TTC549 (cell line): ENCODE measurements around the gene GASK1A.
"Not testable (repeated sequence)": the region's sequence is repeated elsewhere in the genome, so short reads cannot be mapped to it uniquely, and the experiment has no call there.

ENCODE experiments used
- FAIRE-seq: peaks from 2 replicates; lab custom pipeline; 2012; peaks lifted over from hg19 to GRCh38; lab: Jason Lieb, UNC

Gene GASK1A

GRCh38 chr3:42979044-42979972 lies at the start of gene GASK1A:
GASK1A (plus strand) TSS chr3:42979311; CDS start chr3:42979643, 332 bp downstream.
- no peak for FAIRE-seq

- no peak for FAIRE-seq
Observed at GRCh38 chr3:42934111-42934510, 45.0 kb upstream of the GASK1A start.

DNA sequence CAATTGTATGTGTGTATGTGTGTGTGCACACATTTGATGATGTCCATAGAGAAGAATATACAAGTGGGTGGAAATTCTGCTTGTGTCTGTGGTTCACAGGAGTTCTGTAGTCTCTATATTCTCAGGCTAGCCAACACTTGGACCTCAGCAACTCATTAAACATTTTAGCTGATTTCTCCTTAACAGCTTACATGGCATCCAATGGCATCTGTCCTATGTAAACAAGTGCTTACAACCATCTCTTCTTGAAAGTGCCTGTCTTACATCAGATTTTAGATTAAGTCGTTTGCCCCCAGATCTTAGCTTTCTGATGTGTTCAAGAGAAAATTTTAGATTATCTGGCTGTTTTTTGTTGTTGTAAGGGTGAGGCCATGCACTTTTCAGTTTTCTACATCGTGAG lies 44.2 kb upstream of the GASK1A start:
- FAIRE-seq: no peak

GRCh38 chr3:42935472-42935871 lies 43.6 kb upstream of the GASK1A start:
- no peak for FAIRE-seq

- no peak for FAIRE-seq
Observed at GRCh38 chr3:42936157-42936981, 42.7 kb upstream of the GASK1A start.

- no peak for FAIRE-seq
Observed at GRCh38 chr3:42937334-42937733, 41.8 kb upstream of the GASK1A start.

- no peak for FAIRE-seq
Observed at GRCh38 chr3:42942693-42943092, 36.4 kb upstream of the GASK1A start.

DNA sequence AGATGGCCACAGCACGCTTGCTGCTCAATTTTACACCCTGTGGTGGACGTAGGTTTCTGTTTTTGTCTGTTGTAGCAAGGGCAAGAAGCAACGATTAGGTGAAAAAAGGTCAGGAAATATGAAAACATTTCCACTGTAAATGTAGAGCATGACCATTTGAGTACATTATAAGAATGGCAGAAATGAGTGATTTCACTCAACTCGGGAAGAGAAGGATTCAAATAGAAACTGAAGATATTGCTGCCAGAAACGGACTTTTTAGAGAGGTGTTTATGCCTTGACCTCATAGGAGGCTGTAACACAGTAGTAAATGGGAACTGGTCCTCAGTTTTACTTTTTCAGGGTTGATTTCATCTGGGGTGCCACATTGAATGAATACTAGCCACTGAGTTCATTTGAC lies 33.1 kb upstream of the GASK1A start:
- FAIRE-seq: no peak

DNA sequence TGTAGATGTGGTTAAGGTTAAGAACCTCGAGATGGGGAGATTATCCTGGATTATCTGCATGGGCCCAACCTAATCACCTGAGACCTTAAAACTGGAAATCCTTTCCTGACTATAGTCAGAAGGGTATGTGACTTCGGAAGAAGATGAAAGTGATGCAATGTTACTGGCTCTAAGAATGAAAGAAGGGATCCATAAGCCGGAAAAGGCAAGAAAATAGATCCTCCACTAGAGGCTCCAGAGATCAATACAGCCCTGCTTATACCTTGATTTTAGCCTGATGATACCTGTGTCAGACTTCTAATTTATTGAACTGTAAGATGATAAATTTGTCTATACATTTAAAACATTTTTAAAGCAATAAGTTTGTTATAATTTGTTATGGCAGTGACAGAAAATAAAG lies 21.5 kb upstream of the GASK1A start:
- no peak for FAIRE-seq

DNA sequence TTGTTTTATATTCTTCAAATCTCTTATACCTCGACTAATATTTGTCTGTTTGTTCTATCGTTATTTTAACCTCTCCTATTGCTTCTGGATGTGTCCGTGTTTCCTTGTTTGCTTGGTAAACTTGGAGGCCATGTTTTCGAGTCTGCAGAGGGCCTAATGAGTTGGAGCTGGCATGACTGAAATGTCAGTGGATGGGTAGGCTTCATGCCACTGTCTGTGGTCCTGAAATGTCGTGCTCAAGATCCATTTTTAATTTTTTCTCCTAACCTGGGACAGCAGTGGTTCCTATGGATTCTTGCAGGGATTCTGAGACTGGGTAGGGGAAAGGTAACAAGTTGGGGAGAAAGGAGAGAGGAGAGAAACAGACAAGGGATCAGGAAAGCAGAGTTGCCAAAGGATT lies 18.8 kb upstream of the GASK1A start:
- FAIRE-seq: no peak

DNA sequence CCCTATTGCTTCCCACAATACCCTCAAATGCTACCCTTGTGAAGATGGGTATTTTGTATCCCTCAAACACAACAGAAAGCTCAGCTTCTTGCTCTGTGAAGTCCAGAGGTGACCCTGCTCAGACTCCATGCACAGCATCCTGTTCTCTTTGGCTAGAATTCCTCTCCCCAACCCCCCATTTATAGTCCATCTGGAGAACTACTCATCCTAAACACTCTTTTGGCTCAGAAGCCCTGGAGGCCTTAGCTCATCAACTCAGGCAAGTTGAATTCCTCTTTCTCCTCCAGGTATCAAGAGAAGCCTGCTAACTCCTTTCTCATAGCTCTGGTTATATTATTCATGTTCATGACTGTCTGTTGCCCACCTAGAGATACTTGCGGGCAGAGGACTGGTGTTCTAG lies 18.3 kb upstream of the GASK1A start:
- no peak for FAIRE-seq

GRCh38 chr3:42961633-42962032 lies 17.5 kb upstream of the GASK1A start:
- FAIRE-seq: peak; percentile 79

GRCh38 chr3:42963269-42963668 lies 15.8 kb upstream of the GASK1A start:
- FAIRE-seq: no peak

DNA sequence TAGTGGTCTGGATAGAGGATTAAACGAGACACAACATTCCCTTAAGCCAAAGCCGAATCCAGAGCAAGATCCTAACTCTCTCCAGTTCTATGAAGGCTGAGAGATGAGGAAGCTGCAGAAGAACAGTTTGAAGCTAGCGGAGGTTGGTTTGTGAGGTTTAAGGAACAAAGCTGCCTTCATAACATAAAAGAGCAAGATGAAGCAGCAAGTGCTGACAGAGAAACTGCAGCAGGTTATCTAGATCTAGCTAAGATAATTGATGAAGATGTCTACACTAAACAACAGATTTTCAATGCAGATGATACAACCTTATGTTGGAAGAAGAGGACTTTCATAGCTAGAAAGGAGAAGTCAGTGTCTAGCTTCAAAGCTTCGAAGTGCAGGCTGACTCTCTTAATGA lies 14.8 kb upstream of the GASK1A start:
- no peak for FAIRE-seq

- FAIRE-seq: no peak
Observed at GRCh38 chr3:42970557-42970956, 8.6 kb upstream of the GASK1A start.

- FAIRE-seq: no peak
Observed at GRCh38 chr3:42970976-42971772, 7.9 kb upstream of the GASK1A start.

DNA sequence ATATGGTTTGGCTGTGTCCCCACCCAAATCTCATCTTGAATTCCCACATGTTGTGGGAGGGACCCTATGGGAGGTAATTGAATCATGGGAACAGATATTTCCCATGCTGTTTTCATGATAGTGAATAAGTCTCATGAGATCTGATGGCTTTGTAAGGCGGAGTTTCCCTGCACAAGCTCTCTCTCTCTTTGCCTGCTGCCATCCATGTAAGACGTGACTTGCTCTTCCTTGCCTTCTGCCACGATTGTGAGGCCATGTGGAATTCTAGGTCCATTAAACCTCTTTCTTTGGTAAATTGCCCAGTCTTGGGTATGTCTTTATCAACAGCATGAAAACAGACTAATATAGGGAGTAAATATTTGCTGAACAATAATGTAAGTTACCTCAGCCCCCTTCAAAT lies 4.2 kb upstream of the GASK1A start:
- FAIRE-seq: not testable (repeated sequence)

- FAIRE-seq: no peak
Observed at GRCh38 chr3:42975456-42975855, 3.7 kb upstream of the GASK1A start.

- no peak for FAIRE-seq
Observed at GRCh38 chr3:42975955-42976354, 3.2 kb upstream of the GASK1A start.

DNA sequence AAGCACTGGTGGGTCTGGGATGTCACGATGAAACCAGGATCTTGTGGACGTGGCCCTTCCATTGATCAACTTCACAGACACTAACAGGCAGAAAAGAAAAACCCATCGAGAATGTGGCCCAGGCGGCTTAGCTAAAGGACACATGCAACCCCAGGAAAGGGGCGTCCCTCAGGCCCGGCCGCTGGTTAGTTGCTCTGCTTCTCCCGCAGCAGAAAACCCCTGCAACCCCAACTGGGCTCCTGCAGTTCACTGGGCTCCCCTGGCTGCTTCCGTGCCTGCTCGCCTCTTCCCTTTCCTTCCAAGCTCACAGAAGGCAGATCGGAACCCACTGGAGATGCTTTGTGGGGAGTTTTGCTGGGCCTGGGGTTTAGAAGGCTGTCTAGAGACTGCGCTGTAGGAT lies 1.1 kb downstream of the GASK1A start:
- no peak for FAIRE-seq

GRCh38 chr3:42980909-42981308 lies 1.8 kb downstream of the GASK1A start:
- no peak for FAIRE-seq

DNA sequence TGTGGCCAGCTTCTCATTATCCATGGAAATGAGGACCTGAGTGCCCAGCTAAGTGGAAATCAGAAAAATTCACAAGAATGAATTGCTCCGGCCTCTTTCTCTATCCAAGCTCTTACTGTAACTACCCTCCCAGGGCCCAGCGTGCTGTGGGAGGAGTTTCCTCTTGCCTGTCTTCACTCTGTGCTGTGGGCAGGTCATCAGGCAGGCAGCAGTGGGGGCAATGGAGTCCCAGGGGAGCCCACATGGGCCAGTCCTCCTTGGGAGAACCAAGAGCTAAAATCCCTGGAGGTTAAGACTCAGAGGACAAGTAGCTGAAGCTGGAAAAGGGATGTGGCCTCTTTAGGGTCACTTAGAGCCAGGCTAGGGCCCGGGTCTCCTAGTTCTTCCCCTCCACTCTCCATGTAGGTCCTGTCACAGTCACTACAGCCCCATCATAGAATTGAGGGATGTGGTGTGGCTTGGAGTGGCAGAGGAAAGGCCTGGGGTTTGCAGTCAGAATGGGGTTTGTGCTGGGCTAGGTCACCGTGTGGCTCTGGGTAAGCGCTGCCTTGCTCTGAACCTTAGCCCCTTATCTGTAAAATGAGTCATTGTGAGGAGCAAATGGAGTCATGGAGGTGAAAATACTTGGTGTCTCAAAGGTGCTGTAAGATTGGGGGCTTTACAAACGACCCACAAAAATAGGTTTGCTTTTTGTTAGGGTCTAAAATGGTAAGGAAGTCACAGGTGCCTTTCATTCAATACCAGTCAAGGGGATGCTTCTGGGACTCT lies 3.7 kb downstream of the GASK1A start:
- FAIRE-seq: no peak
